ENCODE data around the gene FRMD5. TPM values are rescaled to one million over a fixed set of nuclear protein-coding genes. Genes with fewer than 3 reads are reported as not detected.

Gene FRMD5
- total RNA-seq, 1 experiment from 2014 or later = 27.2 TPM

DNA sequence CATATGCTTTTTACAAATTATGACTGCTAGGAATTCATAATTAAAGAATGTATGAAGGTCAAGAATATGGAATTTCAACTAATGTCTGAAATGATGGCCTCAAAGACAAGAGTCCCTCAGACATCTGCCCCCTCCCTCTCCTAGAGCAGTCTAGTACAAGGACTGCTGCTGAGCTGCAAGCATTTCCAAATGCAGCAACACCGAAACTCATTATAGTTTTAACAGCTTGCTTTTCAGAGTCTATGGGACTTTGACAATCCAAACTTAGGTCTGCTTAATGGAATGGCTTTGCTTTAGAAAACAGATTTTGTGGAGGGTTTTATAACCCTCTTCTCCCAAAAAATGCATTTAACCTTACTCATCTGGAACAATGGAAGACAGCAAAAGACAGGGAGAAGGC lies 252.9 kb downstream of the FRMD5 start:
- Histone ChIP-seq H4K20me1 (ENCODE audit: insufficient read depth) (peaks cover 7% of the 10 kb centered on the region), H2AFZ (ENCODE audit: low read depth, low read length, poor library complexity, severe bottlenecking) (no peak overlapping the region), H3K9me3 (ENCODE audit: control insufficient read depth in 1 of 2, insufficient read depth in 1 of 2, low read depth in 1 of 2, low read length in 2 of 2) (no peaks in the 10 kb centered on the region), H3K36me3 (ENCODE audit: control insufficient read depth in 1 of 2, insufficient read depth in 2 of 2, low read length in 2 of 2) (no peaks in the 10 kb centered on the region), H3K27me3 (ENCODE audit: insufficient read depth, low read length) (no peaks in the 10 kb centered on the region), H3K9me2 (ENCODE audit: insufficient read depth) (no peaks in the 10 kb centered on the region), H3K9ac (ENCODE audit: low read length) (no peak overlapping the region), H3K27ac (ENCODE audit: low read depth, low read length) (no peak overlapping the region), H3K79me2 (ENCODE audit: insufficient read depth, low read length) (peaks cover 27% of the 10 kb centered on the region), H3K4me3 (replicated peaks in 1 of 2; ENCODE audit: low read depth in 1 of 2, low read length in 2 of 2) (no peak overlapping the region), H3K4me1 (ENCODE audit: control insufficient read depth in 1 of 2, insufficient read depth in 2 of 2, low read length in 2 of 2) (no peaks in the 10 kb centered on the region), H3K4me2 (ENCODE audit: low read length) (no peak overlapping the region)
- DNase-seq (ENCODE audit: low read depth, low spot score) = no peak
- TF ChIP-seq ZFX (IDR thresholded peaks at IDR 0.05) (no peak), YY1 (IDR thresholded peaks at IDR 0.05; ENCODE audit: extremely low read depth, insufficient replicate concordance, low read depth, low read length) (no peak)
- RAD21 ChIA-PET (ENCODE audit: low non-redundant PET in 1 of 2, low total read pairs in 2 of 2, uncharacterized antibody in 2 of 2, unreplicated experiment in 2 of 2) = no interaction called here
- CTCF ChIA-PET = no interaction called here
- POLR2A ChIA-PET = no interaction called here
- ATAC-seq = no peak
- no TSS peak for BruUV-seq (replicated peaks)
- intact Hi-C loops (cut with micrococcal nuclease) = no loop called here

DNA sequence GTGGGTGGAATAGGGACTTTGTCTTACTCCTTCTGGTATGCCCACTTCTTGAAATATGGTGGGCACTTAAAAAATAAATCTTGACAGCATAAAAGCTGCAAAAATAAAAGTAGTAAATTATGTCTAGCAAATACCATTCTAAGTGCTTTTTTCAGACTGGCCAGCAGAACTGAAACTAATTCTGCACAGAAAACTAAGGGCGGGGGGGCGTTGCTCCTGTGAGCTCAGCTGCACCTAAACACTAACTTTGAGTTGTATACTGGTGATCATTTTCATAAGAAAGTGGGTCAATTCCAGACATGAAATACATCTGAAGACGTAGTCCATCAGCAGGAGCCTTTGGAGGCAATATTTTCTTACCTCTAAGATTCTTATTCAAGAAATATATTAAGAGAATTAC lies 253.5 kb downstream of the FRMD5 start:
- ChIA-PET POLR2A (no interaction called here), RAD21 (ENCODE audit: low non-redundant PET in 1 of 2, low total read pairs in 2 of 2, uncharacterized antibody in 2 of 2, unreplicated experiment in 2 of 2) (no interaction called here), CTCF (interaction anchor here (1.2 kb wide), 1 partner anchor 560 kb away, joined by 3 read pairs; no protein-coding TSS in a partner anchor)
- Histone ChIP-seq H4K20me1 (ENCODE audit: insufficient read depth) (peaks cover 7% of the 10 kb centered on the region), H3K79me2 (ENCODE audit: insufficient read depth, low read length) (peaks cover 31% of the 10 kb centered on the region), H3K4me1 (ENCODE audit: control insufficient read depth in 1 of 2, insufficient read depth in 2 of 2, low read length in 2 of 2) (no peaks in the 10 kb centered on the region), H3K9me2 (ENCODE audit: insufficient read depth) (no peaks in the 10 kb centered on the region), H3K27ac (ENCODE audit: low read depth, low read length) (no peak overlapping the region), H3K27me3 (ENCODE audit: insufficient read depth, low read length) (no peaks in the 10 kb centered on the region), H2AFZ (ENCODE audit: low read depth, low read length, poor library complexity, severe bottlenecking) (no peak overlapping the region), H3K9ac (ENCODE audit: low read length) (no peak overlapping the region), H3K9me3 (ENCODE audit: control insufficient read depth in 1 of 2, insufficient read depth in 1 of 2, low read depth in 1 of 2, low read length in 2 of 2) (no peaks in the 10 kb centered on the region), H3K36me3 (ENCODE audit: control insufficient read depth in 1 of 2, insufficient read depth in 2 of 2, low read length in 2 of 2) (no peaks in the 10 kb centered on the region), H3K4me3 (replicated peaks in 1 of 2; ENCODE audit: low read depth in 1 of 2, low read length in 2 of 2) (no peak overlapping the region), H3K4me2 (ENCODE audit: low read length) (no peak overlapping the region)
- intact Hi-C loops (cut with micrococcal nuclease) = no loop called here
- no peak for ATAC-seq
- BruUV-seq (replicated peaks) = no TSS peak
- DNase-seq (ENCODE audit: low read depth, low spot score) = no peak
- TF ChIP-seq SRF (IDR thresholded peaks at IDR 0.05; ENCODE audit: low read depth) (no peak), RAD21 (IDR thresholded peaks at IDR 0.05; ENCODE audit: low read depth) (no peak), JUND (IDR thresholded peaks at IDR 0.05) (no peak), SIN3A (IDR thresholded peaks at IDR 0.05; ENCODE audit: low read depth) (no peak), POLR2A (IDR thresholded peaks at IDR 0.05; ENCODE audit: borderline replicate concordance, extremely low read depth, insufficient read depth, insufficient read length) (no peak), TCF7L2 (IDR thresholded peaks at IDR 0.05; ENCODE audit: borderline replicate concordance, extremely low read depth, insufficient read depth, insufficient read length) (no peak), ELF1 (IDR thresholded peaks at IDR 0.05; ENCODE audit: borderline replicate concordance, low read depth) (no peak), CEBPB (IDR thresholded peaks at IDR 0.05; ENCODE audit: low read depth) (no peak), SP1 (IDR thresholded peaks at IDR 0.05; ENCODE audit: low read depth) (no peak), CBX3 (IDR thresholded peaks at IDR 0.05; ENCODE audit: low read depth) (no peak), EZH2 (IDR thresholded peaks at IDR 0.05) (no peak), EZH2phosphoT487 (IDR thresholded peaks at IDR 0.05; ENCODE audit: borderline replicate concordance) (no peak), ZFX (IDR thresholded peaks at IDR 0.05) (no peak), YY1 (IDR thresholded peaks at IDR 0.05; ENCODE audit: extremely low read depth, insufficient replicate concordance, low read depth, low read length) (no peak), POLR2AphosphoS5 (IDR thresholded peaks at IDR 0.05; ENCODE audit: low read depth, low read length) (no peak)
- TF ChIP-seq, protein P1, sequence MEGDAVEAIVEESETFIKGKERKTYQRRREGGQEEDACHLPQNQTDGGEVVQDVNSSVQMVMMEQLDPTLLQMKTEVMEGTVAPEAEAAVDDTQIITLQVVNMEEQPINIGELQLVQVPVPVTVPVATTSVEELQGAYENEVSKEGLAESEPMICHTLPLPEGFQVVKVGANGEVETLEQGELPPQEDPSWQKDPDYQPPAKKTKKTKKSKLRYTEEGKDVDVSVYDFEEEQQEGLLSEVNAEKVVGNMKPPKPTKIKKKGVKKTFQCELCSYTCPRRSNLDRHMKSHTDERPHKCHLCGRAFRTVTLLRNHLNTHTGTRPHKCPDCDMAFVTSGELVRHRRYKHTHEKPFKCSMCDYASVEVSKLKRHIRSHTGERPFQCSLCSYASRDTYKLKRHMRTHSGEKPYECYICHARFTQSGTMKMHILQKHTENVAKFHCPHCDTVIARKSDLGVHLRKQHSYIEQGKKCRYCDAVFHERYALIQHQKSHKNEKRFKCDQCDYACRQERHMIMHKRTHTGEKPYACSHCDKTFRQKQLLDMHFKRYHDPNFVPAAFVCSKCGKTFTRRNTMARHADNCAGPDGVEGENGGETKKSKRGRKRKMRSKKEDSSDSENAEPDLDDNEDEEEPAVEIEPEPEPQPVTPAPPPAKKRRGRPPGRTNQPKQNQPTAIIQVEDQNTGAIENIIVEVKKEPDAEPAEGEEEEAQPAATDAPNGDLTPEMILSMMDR (IDR thresholded peaks at IDR 0.05 in 2 of 3, conservative IDR thresholded peaks at IDR 0.05 in 1 of 3; ENCODE audit: borderline replicate concordance in 1 of 3, insufficient read depth in 1 of 3, low read depth in 2 of 3, low read length in 2 of 3) = no peak
- TF ChIP-seq, protein P2, sequence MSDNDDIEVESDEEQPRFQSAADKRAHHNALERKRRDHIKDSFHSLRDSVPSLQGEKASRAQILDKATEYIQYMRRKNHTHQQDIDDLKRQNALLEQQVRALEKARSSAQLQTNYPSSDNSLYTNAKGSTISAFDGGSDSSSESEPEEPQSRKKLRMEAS (IDR thresholded peaks at IDR 0.05) = no peak
- TF ChIP-seq, protein P3, sequence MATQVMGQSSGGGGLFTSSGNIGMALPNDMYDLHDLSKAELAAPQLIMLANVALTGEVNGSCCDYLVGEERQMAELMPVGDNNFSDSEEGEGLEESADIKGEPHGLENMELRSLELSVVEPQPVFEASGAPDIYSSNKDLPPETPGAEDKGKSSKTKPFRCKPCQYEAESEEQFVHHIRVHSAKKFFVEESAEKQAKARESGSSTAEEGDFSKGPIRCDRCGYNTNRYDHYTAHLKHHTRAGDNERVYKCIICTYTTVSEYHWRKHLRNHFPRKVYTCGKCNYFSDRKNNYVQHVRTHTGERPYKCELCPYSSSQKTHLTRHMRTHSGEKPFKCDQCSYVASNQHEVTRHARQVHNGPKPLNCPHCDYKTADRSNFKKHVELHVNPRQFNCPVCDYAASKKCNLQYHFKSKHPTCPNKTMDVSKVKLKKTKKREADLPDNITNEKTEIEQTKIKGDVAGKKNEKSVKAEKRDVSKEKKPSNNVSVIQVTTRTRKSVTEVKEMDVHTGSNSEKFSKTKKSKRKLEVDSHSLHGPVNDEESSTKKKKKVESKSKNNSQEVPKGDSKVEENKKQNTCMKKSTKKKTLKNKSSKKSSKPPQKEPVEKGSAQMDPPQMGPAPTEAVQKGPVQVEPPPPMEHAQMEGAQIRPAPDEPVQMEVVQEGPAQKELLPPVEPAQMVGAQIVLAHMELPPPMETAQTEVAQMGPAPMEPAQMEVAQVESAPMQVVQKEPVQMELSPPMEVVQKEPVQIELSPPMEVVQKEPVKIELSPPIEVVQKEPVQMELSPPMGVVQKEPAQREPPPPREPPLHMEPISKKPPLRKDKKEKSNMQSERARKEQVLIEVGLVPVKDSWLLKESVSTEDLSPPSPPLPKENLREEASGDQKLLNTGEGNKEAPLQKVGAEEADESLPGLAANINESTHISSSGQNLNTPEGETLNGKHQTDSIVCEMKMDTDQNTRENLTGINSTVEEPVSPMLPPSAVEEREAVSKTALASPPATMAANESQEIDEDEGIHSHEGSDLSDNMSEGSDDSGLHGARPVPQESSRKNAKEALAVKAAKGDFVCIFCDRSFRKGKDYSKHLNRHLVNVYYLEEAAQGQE (IDR thresholded peaks at IDR 0.05; ENCODE audit: low read depth) = no peak
